ENCODE data around the gene ACOT8. TPM values are rescaled to one million over a fixed set of nuclear protein-coding genes. Genes with fewer than 3 reads are reported as not detected.

Gene ACOT8
- total and polyA plus RNA-seq, 2 of the 4 experiments (the other 2 are of a cell fraction): 29.8 to 47.5 TPM

DNA sequence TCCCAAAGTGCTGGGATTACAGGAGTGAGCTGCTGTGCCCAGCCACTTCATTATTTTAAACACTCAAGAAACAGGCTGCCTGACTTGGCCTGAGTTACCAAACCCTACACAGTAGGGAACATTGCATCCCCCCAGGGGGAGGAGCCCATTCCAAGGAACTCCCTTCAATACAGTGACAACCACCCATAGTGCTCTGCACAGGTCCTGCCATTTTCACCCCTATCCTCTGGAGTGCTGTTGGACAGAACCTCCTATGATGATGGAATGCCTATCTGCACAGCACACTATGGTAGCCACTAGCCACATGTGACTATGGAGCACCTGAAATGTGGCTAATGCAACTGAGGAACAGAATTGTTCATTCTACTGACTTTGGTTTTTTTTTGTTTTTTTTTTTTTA, 11.7 kb downstream of the ACOT8 start:
- no peak overlapping the region for H2AK5ac ChIP-seq (ENCODE audit: low read depth, low read length)
- in situ Hi-C loops (cut with MboI; ENCODE audit: low sequenced_read_pairs) (no loop called here), intact Hi-C loops (cut with micrococcal nuclease) (no loop called here), dilution Hi-C loops (cut with HindIII; ENCODE audit: low sequenced_read_pairs, unreplicated experiment) (no loop called here)
- no peak overlapping the region for H3K4ac ChIP-seq (ENCODE audit: low read depth, low read length)
- H2BK20ac ChIP-seq (ENCODE audit: low read depth, low read length): no peak overlapping the region
- H4K5ac ChIP-seq (ENCODE audit: low read depth, low read length): no peak overlapping the region
- H3K23ac ChIP-seq (ENCODE audit: low read depth, low read length): no peak overlapping the region
- H2BK120ac ChIP-seq (ENCODE audit: low read depth, low read length): no peak overlapping the region
- DNase-seq (no peak), ATAC-seq (ENCODE audit: low read depth) (no peak)
- H4K20me1 ChIP-seq (ENCODE audit: insufficient read depth, low read length): peaks cover 5% of the 10 kb centered on the region
- ChIA-PET CTCF (no interaction called here), POLR2A (ENCODE audit: unreplicated experiment) (no interaction called here)
- H3K18ac ChIP-seq (ENCODE audit: low read depth, low read length): no peak overlapping the region
- no peaks in the 10 kb centered on the region for H3K4me1 ChIP-seq (ENCODE audit: control insufficient read depth, insufficient read depth, low read length)
- no peaks in the 10 kb centered on the region for H3K27me3 ChIP-seq (ENCODE audit: control insufficient read depth, insufficient read depth, low read length)
- no peak overlapping the region for H4K8ac ChIP-seq (ENCODE audit: low read depth in 2 of 2, low read length in 2 of 2)
- H3K79me1 ChIP-seq (ENCODE audit: low read depth in 1 of 2, low read length in 2 of 2): peaks cover 11 to 36% of the 10 kb centered on the region in 2 experiments
- TF ChIP-seq CEBPB (IDR thresholded peaks at IDR 0.05; ENCODE audit: low read depth, low read length) (no peak), NFE2L2 (IDR thresholded peaks at IDR 0.05; ENCODE audit: low read depth, low read length) (no peak), RAD21 (IDR thresholded peaks at IDR 0.05; ENCODE audit: low read length) (no peak), POLR2A (IDR thresholded peaks at IDR 0.05; ENCODE audit: low read depth, low read length) (no peak), RCOR1 (IDR thresholded peaks at IDR 0.05; ENCODE audit: insufficient replicate concordance, low read length) (no peak), BHLHE40 (IDR thresholded peaks at IDR 0.05; ENCODE audit: low read depth, low read length) (no peak), MAZ (IDR thresholded peaks at IDR 0.05; ENCODE audit: borderline replicate concordance, low read depth, low read length) (no peak), FOS (IDR thresholded peaks at IDR 0.05; ENCODE audit: low read depth, low read length) (no peak), USF2 (IDR thresholded peaks at IDR 0.05; ENCODE audit: low read depth, low read length) (no peak), CHD1 (IDR thresholded peaks at IDR 0.05; ENCODE audit: low read depth, low read length) (no peak), MAFK (IDR thresholded peaks at IDR 0.05; ENCODE audit: low read depth, low read length) (no peak), RFX5 (IDR thresholded peaks at IDR 0.05; ENCODE audit: low read depth, low read length) (no peak)
- H2BK15ac ChIP-seq (ENCODE audit: low read depth, low read length): no peak overlapping the region
- H3K9me1 ChIP-seq (ENCODE audit: insufficient read depth, low read length): peaks cover 14% of the 10 kb centered on the region
- H3K4me3 ChIP-seq (ENCODE audit: insufficient read depth, low read depth, low read length): no peak overlapping the region
- no peak overlapping the region for H2AK9ac ChIP-seq (replicated peaks; ENCODE audit: low read depth, low read length, poor library complexity)
- no peak overlapping the region for H3K27ac ChIP-seq (ENCODE audit: insufficient read depth, low read length)
- no peak overlapping the region for H3K4me2 ChIP-seq (ENCODE audit: low read depth, low read length)
- no peaks in the 10 kb centered on the region for H3K9me3 ChIP-seq (ENCODE audit: control insufficient read depth, insufficient read depth, low read length)
- H3K9ac ChIP-seq (ENCODE audit: low read depth, low read length): no peak overlapping the region
- H2BK5ac ChIP-seq (ENCODE audit: low read depth, low read length, poor library complexity, severe bottlenecking): no peak overlapping the region
- BruUV-seq (replicated peaks): no TSS peak
- H4K91ac ChIP-seq (ENCODE audit: insufficient read depth, low read depth, low read length): no peak overlapping the region
- H2AFZ ChIP-seq (replicated peaks; ENCODE audit: low read length, poor library complexity): no peak overlapping the region
- H3K36me3 ChIP-seq (ENCODE audit: control insufficient read depth, insufficient read depth, low read length): peaks cover 62% of the 10 kb centered on the region
- H3K56ac ChIP-seq (ENCODE audit: extremely low read depth, insufficient read depth, low read length): no peak overlapping the region
- no peak overlapping the region for H3K14ac ChIP-seq (replicated peaks; ENCODE audit: low read depth, low read length)

Data from IMR-90 (cell line).